Measurements from ENCODE around the gene DGKZ.
A peak's percentile ranks its signal among the peaks of the same experiment; 100 is the strongest.

The DGKZ gene

DNA sequence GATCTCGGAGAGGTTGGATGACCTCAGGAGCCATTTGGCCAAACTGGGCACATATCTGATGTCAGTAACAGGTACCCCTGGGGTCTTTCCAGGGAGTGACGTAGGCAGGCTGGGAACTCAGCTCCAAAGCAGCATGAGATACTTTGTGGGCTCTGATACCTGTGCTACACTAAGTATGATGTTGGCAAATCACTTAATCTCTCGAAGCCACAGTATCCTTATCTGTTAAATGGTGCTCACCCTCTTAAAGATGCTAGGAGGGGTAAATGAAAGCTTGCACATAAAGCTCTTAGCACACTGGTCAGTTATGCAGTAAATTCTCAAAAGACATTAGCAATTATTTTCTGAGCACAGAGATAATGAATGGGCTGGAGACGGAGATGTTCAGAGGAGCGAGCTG, 17.1 kb upstream of the DGKZ start:
- DNase-seq (ENCODE audit: low spot score): no peak

- DNase-seq (ENCODE audit: low spot score): no peak
Observed at GRCh38 chr11:46330563-46331281, 16.5 kb upstream of the DGKZ start.

DNA sequence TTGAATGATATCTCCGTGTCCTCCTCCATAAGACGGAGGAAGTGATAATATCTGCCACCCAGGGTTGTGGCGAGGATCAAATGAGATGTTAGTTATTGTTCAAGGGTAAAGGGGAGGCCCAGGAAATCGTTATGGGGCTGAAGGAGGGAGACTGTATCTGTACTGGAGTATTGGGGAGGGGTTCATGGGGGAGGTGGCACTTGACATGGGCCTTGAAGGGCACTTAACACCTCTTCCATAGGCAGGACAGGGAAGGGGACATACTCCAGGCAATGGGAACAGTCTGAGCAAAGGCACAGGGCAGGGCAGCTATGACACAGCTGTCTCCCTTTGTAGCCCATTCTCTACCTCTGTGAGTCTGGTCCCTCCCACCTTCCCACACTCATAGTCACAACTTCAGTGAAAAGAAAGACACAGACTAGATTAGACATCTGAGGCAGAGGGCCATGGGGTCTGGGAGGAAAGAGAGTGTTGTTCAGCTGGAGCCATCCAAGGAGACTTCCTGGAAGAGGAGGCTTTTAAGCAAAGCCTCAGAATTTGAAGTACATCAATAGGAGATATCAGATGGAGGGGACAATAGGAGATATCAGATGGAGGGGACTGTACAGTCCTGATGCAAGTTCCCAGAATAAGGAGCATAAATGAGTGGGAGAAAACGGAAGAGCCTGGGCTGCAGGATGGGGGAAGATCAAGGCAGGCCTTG, 15.8 kb upstream of the DGKZ start:
- no peak for DNase-seq (ENCODE audit: low spot score)

GRCh38 chr11:46332093-46332567, 15.1 kb upstream of the DGKZ start:
- no peak for DNase-seq (ENCODE audit: low spot score)

DNA sequence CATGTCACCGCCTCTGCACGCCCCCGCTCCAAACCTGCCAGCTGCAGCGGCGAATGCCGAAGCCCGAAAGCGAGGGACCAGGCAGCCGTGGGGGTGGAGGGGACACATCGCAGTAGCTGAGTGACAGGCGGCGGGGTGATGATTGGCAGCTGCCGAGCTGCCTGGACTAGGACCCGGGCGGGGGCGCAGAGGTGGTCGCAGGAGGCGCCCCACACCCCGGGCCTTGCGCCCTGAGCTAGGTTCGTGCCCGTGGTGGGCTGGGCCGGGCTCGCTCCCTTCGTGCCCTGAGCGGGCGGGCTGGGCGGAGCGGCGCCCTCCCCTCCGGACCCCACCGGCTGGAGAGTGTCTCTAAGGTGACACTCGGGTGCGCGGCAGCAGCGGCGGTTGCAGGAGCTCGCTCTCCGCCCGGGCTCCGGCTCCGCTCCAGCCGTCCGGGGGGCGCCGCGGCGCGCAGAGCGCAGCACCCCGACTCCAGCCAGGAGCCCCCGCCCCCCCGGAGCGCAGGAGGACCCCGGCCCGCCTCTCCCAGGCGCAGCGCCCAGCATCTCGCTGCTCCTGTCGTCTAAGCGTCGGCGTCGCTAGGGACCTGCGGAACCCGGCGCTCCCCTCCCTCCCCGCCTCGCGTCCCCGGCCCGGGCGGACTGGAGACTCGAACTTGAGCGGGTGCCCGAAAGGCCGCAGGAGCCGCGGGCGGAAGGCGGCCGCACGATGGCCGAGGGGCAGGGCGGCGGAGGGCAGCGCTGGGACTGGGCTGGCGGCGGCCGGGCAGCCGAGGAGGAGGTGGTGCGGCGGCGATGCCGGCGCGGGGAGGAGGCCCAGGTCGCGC, 14.5 kb upstream of the DGKZ start:
- DNase-seq (ENCODE audit: low spot score): no peak

- DNase-seq (ENCODE audit: low spot score): no peak
Observed at GRCh38 chr11:46333394-46333947, 13.8 kb upstream of the DGKZ start.

GRCh38 chr11:46334211-46334610, 13.1 kb upstream of the DGKZ start:
- DNase-seq (ENCODE audit: low spot score): no peak

DNA sequence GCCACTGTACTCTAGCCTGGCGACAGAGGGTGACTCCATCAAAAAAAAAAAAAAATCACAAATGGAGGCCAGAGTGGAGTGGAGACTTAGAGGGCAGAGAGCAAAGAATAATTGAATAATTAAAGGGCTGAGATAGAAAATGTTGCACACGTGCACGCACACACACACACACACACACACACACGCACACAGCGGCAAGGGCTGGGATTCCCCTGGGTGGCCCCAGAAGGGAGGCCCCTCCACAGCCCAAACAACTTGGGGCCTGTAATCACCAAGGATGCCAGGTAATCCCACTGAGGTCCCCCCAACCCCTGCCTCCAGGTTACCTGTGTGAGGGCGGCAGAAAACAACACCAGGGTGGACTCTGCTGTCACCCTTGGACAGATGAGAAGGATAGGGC, 12.0 kb upstream of the DGKZ start:
- no peak for DNase-seq (ENCODE audit: low spot score)

GRCh38 chr11:46335890-46336562, 11.2 kb upstream of the DGKZ start:
- DNase-seq (ENCODE audit: low spot score): no peak

DNA sequence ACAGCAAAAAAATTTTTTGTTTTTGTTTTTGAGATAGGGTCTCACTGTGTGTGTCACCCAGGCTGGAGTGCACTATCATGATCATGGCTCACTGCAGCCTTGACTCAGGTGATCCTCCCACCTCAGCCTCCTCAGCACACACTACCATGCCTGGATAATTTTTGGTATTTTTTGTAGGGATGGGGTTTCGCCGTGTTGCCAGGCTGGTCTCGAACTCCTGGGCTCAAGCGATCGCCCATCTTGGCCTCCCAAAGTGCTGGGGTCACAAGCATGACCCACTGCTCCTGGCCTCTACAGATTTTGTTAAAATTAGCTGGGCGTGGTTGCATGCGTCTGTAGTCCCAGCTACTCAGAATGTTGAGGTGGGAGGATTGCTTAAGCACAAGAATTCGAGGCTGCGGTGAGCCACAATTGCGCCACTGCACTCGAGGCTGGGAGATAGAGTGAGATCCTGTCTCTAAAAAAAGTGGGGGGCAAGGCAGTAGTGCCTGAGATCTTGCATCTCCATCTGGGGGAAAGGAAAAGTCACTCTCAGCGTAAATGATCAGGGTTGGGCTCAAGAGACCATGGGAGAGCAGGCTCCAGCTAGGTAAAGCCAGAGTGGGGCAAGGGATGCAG, 10.6 kb upstream of the DGKZ start:
- no peak for DNase-seq (ENCODE audit: low spot score)

- no peak for DNase-seq (ENCODE audit: low spot score)
Observed at GRCh38 chr11:46337626-46338345, 9.5 kb upstream of the DGKZ start.

DNA sequence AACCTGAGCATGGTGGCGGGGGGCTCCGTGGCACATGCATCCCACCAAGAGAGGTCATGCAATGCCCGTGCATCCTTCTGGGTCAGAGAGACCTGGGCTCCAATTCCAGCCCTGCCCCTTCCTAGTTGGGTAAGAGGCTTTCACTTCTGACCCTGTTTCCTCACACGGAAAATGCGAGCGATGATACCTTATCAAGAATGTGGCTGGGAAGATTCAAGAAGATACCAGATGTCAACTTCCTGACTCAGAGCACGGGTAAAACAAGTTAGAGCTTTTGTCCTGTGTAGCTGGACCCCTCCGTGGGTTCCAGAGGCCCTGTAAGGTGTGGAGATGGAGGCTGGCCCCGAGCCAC, 8.7 kb upstream of the DGKZ start:
- no peak for DNase-seq (ENCODE audit: low spot score)

- DNase-seq (ENCODE audit: low spot score): no peak
Observed at GRCh38 chr11:46338988-46339666, 8.1 kb upstream of the DGKZ start.

- no peak for DNase-seq (ENCODE audit: low spot score)
Observed at GRCh38 chr11:46339816-46340215, 7.4 kb upstream of the DGKZ start.

DNA sequence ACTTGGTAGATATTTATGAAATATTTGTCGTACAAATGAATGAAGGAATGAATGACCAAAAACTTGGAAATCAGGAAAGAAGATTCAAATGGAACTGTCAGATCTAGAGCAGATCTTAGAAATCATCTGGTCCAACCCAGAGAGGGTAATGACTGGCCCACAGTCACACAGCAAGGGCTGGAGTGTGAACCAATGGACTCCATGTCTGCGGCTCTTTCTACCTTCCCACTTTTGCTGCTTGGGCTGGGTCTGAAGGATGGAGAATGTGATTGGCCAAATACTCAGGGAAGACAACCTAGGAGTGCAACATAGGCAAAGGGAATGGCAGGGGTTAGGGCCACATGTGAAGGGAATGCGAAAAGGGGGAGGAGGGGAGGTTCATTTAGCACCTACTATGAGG, 5.8 kb upstream of the DGKZ start:
- DNase-seq (ENCODE audit: low spot score): no peak

- peak; percentile 69 for DNase-seq (ENCODE audit: low spot score)
Observed at GRCh38 chr11:46342239-46342638, 5.0 kb upstream of the DGKZ start.

DNA sequence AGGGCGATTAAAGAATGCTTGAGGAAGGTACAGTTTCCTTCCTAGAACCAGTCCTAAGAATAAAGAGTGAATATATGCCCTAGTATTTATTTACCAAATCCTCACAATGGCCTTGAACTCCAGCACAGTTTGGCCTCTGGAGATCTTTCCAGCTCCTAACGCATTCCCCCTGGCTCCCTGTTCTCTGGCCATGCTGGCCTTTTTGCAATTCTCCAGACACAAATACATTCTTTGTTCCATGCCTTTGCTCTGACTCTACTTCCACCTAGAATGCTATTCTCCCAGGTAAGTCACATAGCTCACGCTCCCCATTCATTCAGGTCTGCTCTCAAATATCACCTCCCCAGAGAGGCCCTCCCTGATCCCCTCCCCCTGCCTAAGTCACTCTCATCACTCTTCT, 3.7 kb upstream of the DGKZ start:
- no peak for DNase-seq (ENCODE audit: low spot score)

DNA sequence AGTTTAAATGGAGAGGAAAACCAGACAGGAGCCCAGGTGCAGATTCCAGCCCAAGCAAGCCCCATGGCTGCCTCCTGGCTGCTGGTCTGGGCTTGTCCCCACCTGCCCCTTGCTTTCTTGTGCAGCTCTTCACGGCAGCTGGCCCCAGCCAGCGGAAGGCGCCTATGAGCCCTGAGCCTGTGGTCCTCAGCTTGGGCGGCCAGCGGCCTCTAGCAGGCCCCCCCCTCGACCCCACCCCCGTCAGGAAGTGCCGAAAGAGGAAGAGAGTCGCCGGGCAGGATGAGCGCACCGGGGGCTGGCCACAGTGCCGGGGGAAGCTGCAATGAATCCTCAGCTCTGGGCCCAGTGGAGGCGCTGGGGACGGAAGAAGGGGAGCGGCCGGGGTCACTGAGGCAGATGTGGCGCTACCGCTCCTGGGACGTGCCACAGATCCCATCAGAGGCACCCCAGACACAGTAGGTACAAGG, 2.1 kb upstream of the DGKZ start:
- DNase-seq (ENCODE audit: low spot score): peak; percentile 85

DNA sequence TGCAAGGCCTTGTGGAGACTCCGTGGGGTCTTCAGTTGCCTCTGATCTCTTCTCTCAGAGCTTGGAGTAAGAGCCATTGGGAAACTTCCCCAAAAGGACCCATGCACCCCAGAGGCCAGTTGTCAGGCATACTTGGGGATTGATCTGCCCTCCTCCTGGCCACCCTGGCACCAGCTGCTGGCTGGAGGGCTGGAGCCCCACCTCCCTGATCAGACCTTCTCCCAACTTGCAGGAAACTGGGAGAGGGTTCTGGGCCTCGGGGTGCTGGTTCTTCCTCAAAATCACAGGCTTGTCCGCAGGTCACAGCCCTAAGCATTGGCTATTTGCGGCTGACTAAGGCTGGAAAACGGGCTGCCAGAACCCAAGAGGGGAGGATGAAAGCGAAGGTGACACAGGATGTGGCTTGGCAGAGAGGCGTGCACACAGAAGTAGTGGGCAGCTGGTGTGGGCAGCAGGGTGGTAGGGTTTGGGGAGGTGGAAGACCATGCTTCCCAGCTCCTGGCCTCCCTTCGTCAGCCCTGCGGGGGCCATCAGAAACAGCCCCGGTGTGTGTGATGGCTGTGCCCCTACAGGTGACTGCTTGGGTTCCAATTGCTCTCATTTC, 1.3 kb upstream of the DGKZ start:
- no peak for DNase-seq (ENCODE audit: low spot score)
